CD4-positive, alpha-beta T cell (primary cell): ENCODE data around the gene LIN7C. TPM values are rescaled to one million over a fixed set of nuclear protein-coding genes. Genes with fewer than 3 reads are reported as not detected.

Source experiments
- ATAC-seq: fragments of 200-7000 bp; cut with Tn5 transposase; one replicate; pipeline ENCODE4 v1.10.0; 2022; ENCODE audit warnings: mild to moderate bottlenecking; ENCODE audit not compliant: poor library complexity
- CTCF ChIA-PET: fragments of 350-600 bp; sonication (Branson Sonifier 250); formaldehyde crosslinking; loops from one replicate; lab custom pipeline; 2021; ENCODE audit warnings: antibody characterized with exemption, inconsistent platforms; lab: Charles Lee
- POLR2A ChIA-PET: fragments of 350-600 bp; sonication (Branson Sonifier 250); formaldehyde crosslinking; loops from one replicate; lab custom pipeline; 2021; ENCODE audit warnings: antibody characterized with exemption, inconsistent platforms; lab: Charles Lee
- DNase-seq, 14 experiments: peaks; one replicate each; pipeline ENCODE4 v3.0.0-alpha.2; 2013 to 2020; ENCODE audit warnings: mixed read lengths in 2 of 14
- H3K27ac ChIP-seq, 2 donors: one replicate each; pipeline versions ENCODE4 v1.5.1 to v1.7.0; 2013; ENCODE audit warnings: low read length in 2 of 2, low read depth in 1 of 2, mild to moderate bottlenecking in 1 of 2
- H3K27me3 ChIP-seq, 2 experiments: 1 replicate in 1 of 2; 2 replicates in 1 of 2; pipeline versions ENCODE4 v1.6.1 to v1.7.0; 2013; ENCODE audit warnings: low read length in 2 of 2, control low read depth in 1 of 2, mild to moderate bottlenecking in 1 of 2, moderate library complexity in 1 of 2; ENCODE audit not compliant: insufficient read depth in 2 of 2, control insufficient read depth in 1 of 2
- H3K36me3 ChIP-seq: one replicate; pipeline ENCODE4 v1.6.1; 2013; ENCODE audit warnings: low read length, control low read depth; ENCODE audit not compliant: insufficient read depth
- H3K4me1 ChIP-seq: one replicate; pipeline ENCODE4 v1.6.1; 2013; ENCODE audit warnings: low read length, control low read depth; ENCODE audit not compliant: insufficient read depth
- H3K4me3 ChIP-seq: one replicate; pipeline ENCODE4 v1.5.1; 2013; ENCODE audit warnings: mild to moderate bottlenecking, low read length, moderate library complexity
- H3K9me3 ChIP-seq, 2 experiments: 1 replicate in 1 of 2; 2 replicates in 1 of 2; pipeline versions ENCODE4 v1.6.1 to v1.7.0; 2013; ENCODE audit warnings: low read length in 2 of 2, mild to moderate bottlenecking in 2 of 2, control low read depth in 1 of 2, moderate library complexity in 1 of 2; ENCODE audit not compliant: control insufficient read depth in 1 of 2, insufficient read depth in 1 of 2
- H3K27ac Mint-ChIP-seq: one replicate; pipeline ENCODE4 v1.8.0; 2020; ENCODE audit warnings: mixed read lengths
- H3K27me3 Mint-ChIP-seq: one replicate; pipeline ENCODE4 v1.8.0; 2021; ENCODE audit warnings: mixed read lengths
- H3K36me3 Mint-ChIP-seq: one replicate; pipeline ENCODE4 v1.8.0; 2021; ENCODE audit warnings: low read depth, mixed read lengths
- H3K4me1 Mint-ChIP-seq: one replicate; pipeline ENCODE4 v1.8.0; 2021; ENCODE audit warnings: low read depth, mixed read lengths
- H3K4me3 Mint-ChIP-seq: one replicate; pipeline ENCODE4 v1.8.0; 2020; ENCODE audit warnings: mild to moderate bottlenecking, mixed read lengths
- H3K9me3 Mint-ChIP-seq: one replicate; pipeline ENCODE4 v1.8.0; 2020; ENCODE audit warnings: mixed read lengths
- intact Hi-C, 2 experiments: fragments of 100-400 bp; cut with DNase I in 1 of 2; cut with micrococcal nuclease in 1 of 2; formaldehyde crosslinking; loops; one replicate each; pipeline versions ENCODE4 v1.15.1 to v1.9.0; 2023 to 2025; cut with DNase I, micrococcal nuclease
- total RNA-seq, 174 experiments: library from RNA in 2 of 174; stranded (reverse) in 2 of 174; gene quantifications; one replicate each; pipeline ENCODE4 v1.2.3 and lab custom pipeline; 2021 to 2026
- TF ChIP-seq, protein P1 (sequence below): fragments of 200-600 bp; IDR thresholded peaks from one replicate; pipeline ENCODE4 v1.8.0; 2022; ENCODE audit warnings: antibody characterized with exemption, mild to moderate bottlenecking

The LIN7C gene
- total RNA-seq, 2 experiments from 2014 or later: 27.1 to 27.6 TPM

DNA sequence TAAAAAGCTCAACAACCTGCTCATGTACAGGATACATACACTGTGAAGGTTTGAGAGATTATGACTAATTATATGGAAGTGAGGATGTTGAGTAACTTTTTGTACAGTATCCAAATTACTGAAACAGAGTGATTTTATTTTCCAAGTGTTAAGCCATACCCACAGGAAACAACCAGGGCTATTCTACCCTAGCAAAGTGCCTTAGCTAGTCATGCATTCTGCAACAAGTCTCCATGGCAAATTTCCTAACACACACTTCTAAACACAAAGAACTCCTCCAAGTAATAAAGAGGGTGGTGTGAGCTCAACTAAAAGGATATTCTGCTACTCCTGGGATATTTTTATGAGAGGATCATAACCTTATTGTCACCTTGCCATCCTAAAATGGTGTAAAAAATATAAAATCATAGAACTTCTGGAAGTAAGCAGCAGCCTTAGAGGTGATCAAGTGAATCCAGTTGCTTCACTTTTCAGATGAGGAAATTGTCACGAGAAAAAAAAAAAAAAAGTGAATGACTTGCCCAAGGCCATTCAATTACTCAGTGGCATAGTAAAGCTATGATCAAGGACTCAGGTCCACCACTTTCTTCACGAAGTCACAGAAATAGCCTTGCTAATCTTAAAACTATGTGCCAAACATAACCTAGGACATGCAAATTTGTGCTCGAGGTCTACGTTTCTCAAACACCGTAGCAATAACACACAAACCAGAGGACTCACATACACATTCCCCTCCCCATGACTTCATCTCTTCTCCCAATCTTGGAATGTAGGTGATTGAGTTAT, 38.2 kb downstream of the LIN7C start:
- peaks cover 46% of the 10 kb centered on the region for H3K27me3 Mint-ChIP-seq

DNA sequence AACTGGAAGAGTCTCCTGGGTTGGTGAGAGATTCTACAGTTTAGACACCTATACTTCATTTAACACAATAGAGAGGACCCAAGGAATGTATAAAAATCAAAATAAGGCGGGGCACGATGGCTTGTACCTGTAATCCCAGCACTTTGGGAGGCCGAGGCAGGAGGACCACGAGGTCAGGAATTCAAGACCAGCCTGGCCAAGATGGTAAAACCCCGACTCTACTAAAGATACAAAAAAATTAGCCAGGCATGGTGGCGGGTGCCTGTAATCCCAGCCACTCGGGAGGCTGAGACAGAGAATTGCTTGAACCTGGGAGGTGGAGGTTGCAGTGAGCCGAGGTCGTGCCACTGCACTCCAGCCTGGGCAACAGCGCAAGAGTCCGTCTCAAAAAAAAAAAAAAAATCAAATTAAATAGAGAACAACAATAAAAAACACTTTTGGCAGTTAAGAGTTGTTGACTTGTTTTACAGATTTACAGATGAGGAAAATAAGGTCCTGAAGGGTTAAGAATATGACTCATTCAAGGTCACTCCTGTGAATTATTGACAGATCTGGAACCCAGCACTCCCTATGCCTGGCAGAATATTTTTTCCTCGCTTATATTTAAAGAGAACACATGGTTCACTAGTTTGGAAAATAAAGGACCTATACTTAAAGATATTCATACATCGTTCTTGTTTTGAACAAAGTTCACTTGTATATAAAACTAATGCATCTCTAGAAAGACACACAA, 39.2 kb downstream of the LIN7C start:
- H3K4me3 Mint-ChIP-seq: no peak overlapping the region

More for the DNA sequence above, 38.2 kb downstream of the LIN7C start:
- TF ChIP-seq, protein P1, sequence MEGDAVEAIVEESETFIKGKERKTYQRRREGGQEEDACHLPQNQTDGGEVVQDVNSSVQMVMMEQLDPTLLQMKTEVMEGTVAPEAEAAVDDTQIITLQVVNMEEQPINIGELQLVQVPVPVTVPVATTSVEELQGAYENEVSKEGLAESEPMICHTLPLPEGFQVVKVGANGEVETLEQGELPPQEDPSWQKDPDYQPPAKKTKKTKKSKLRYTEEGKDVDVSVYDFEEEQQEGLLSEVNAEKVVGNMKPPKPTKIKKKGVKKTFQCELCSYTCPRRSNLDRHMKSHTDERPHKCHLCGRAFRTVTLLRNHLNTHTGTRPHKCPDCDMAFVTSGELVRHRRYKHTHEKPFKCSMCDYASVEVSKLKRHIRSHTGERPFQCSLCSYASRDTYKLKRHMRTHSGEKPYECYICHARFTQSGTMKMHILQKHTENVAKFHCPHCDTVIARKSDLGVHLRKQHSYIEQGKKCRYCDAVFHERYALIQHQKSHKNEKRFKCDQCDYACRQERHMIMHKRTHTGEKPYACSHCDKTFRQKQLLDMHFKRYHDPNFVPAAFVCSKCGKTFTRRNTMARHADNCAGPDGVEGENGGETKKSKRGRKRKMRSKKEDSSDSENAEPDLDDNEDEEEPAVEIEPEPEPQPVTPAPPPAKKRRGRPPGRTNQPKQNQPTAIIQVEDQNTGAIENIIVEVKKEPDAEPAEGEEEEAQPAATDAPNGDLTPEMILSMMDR: no peak
- intact Hi-C loops: no loop called here
- H3K4me3 ChIP-seq: no peak overlapping the region
- no peak for DNase-seq
- ChIA-PET CTCF (no interaction called here), POLR2A (no interaction called here)
- H3K27ac Mint-ChIP-seq: no peak overlapping the region
- peaks cover 8 to 18% of the 10 kb centered on the region in 2 experiments for H3K27me3 ChIP-seq
- H3K9me3 Mint-ChIP-seq: no peaks in the 10 kb centered on the region
- peaks cover 4% of the 10 kb centered on the region for H3K36me3 Mint-ChIP-seq
- no peak for ATAC-seq
- H3K4me1 ChIP-seq: peaks cover 17% of the 10 kb centered on the region
- H3K36me3 ChIP-seq: no peaks in the 10 kb centered on the region
- no peak overlapping the region for H3K27ac ChIP-seq
- H3K9me3 ChIP-seq: no peaks in the 10 kb centered on the region
- peaks cover 24% of the 10 kb centered on the region for H3K4me1 Mint-ChIP-seq
- H3K4me3 Mint-ChIP-seq: no peak overlapping the region

DNA sequence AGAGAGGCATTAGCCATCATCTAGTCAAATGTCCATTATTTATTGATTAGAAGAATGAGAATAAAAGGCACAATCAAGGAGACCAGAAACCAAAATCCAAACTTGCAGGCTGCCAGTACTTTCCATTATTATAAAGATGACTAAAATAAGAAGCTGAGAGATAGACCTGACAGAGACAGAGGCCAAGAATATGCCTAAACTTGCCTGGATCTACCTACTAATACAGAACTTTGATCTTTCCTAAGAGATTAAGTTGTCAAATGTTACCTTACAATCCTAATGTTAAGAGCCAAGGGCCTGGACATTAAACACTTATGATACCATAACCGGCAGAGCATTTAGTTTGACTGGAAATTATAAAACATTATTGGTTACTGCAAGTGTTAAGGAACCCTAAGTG, 40.2 kb downstream of the LIN7C start:
- H3K4me3 ChIP-seq: no peak overlapping the region
- Mint-ChIP-seq H3K27ac (no peak overlapping the region), H3K27me3 (peaks cover 52% of the 10 kb centered on the region), H3K4me3 (no peak overlapping the region), H3K36me3 (no peaks in the 10 kb centered on the region), H3K9me3 (no peaks in the 10 kb centered on the region), H3K4me1 (peaks cover 17% of the 10 kb centered on the region)
- ATAC-seq: no peak
- TF ChIP-seq, protein P1: no peak
- CTCF ChIA-PET: no interaction called here
- no peaks in the 10 kb centered on the region for H3K9me3 ChIP-seq
- DNase-seq: no peak
- H3K27ac ChIP-seq: no peak overlapping the region
- POLR2A ChIA-PET: no interaction called here
- intact Hi-C loops: no loop called here
- peaks cover 7% of the 10 kb centered on the region for H3K4me1 ChIP-seq
- H3K27me3 ChIP-seq: peaks cover 5 to 15% of the 10 kb centered on the region in 2 experiments
- H3K36me3 ChIP-seq: no peaks in the 10 kb centered on the region

More for the DNA sequence above, 39.2 kb downstream of the LIN7C start:
- Mint-ChIP-seq H3K36me3 (no peaks in the 10 kb centered on the region), H3K27me3 (peaks cover 49% of the 10 kb centered on the region), H3K9me3 (no peaks in the 10 kb centered on the region), H3K4me1 (peaks cover 19% of the 10 kb centered on the region), H3K27ac (no peak overlapping the region)
- DNase-seq (no peak), ATAC-seq (no peak)
- Histone ChIP-seq H3K4me1 (peaks cover 10% of the 10 kb centered on the region), H3K36me3 (no peaks in the 10 kb centered on the region), H3K27ac (no peak overlapping the region), H3K9me3 (no peaks in the 10 kb centered on the region), H3K4me3 (no peak overlapping the region), H3K27me3 (peaks cover 8 to 15% of the 10 kb centered on the region in 2 experiments)
- TF ChIP-seq, protein P1: no peak
- ChIA-PET CTCF (no interaction called here), POLR2A (no interaction called here)
- intact Hi-C loops: no loop called here
